ENCODE measurements around the gene CPNE4.

Gene CPNE4

GRCh38 chr3:131806736-131807135 is 228.1 kb downstream of the CPNE4 start:
- TF ChIP-seq CTCF (IDR thresholded peaks at IDR 0.05; ENCODE audit: low read depth, low read length) = no peak
- no peak overlapping the region for H3K4me3 ChIP-seq (ENCODE audit: low read depth, low read length)

GRCh38 chr3:131804565-131805133 is 230.2 kb downstream of the CPNE4 start:
- H3K9me3 ChIP-seq (ENCODE audit: severe bottlenecking) = no peaks in the 10 kb centered on the region
- TF ChIP-seq CTCF (IDR thresholded peaks at IDR 0.05; ENCODE audit: low read depth, low read length) = no peak
- DNase-seq = no peak
- H3K4me3 ChIP-seq (ENCODE audit: low read depth, low read length) = no peak overlapping the region
- no peaks in the 10 kb centered on the region for H3K36me3 ChIP-seq
- no peak overlapping the region for H3K27ac ChIP-seq
- no peaks in the 10 kb centered on the region for H3K27me3 ChIP-seq (ENCODE audit: insufficient read depth, low read depth, severe bottlenecking)

More at GRCh38 chr3:131806736-131807135, 228.1 kb downstream of the CPNE4 start:
- Histone ChIP-seq H3K27ac (no peak overlapping the region), H3K36me3 (no peaks in the 10 kb centered on the region), H3K9me3 (ENCODE audit: severe bottlenecking) (no peaks in the 10 kb centered on the region), H3K27me3 (ENCODE audit: insufficient read depth, low read depth, severe bottlenecking) (no peaks in the 10 kb centered on the region)
- no peak for DNase-seq

- Histone ChIP-seq H3K36me3 (no peaks in the 10 kb centered on the region), H3K4me3 (ENCODE audit: low read depth, low read length) (no peak overlapping the region), H3K9me3 (ENCODE audit: severe bottlenecking) (no peaks in the 10 kb centered on the region), H3K27ac (no peak overlapping the region), H3K27me3 (ENCODE audit: insufficient read depth, low read depth, severe bottlenecking) (no peaks in the 10 kb centered on the region)
- no peak for DNase-seq
- TF ChIP-seq CTCF (IDR thresholded peaks at IDR 0.05; ENCODE audit: low read depth, low read length) = no peak
Observed at GRCh38 chr3:131803113-131803512, 231.7 kb downstream of the CPNE4 start.

- Histone ChIP-seq H3K36me3 (no peaks in the 10 kb centered on the region), H3K4me3 (ENCODE audit: low read depth, low read length) (no peak overlapping the region), H3K27ac (no peak overlapping the region), H3K27me3 (ENCODE audit: insufficient read depth, low read depth, severe bottlenecking) (no peaks in the 10 kb centered on the region), H3K9me3 (ENCODE audit: severe bottlenecking) (no peaks in the 10 kb centered on the region)
- TF ChIP-seq CTCF (IDR thresholded peaks at IDR 0.05; ENCODE audit: low read depth, low read length) = no peak
- no peak for DNase-seq
Observed at GRCh38 chr3:131802029-131802428, 232.8 kb downstream of the CPNE4 start.

- H3K27me3 ChIP-seq (ENCODE audit: insufficient read depth, low read depth, severe bottlenecking) = no peaks in the 10 kb centered on the region
Observed at GRCh38 chr3:131801566-131801965, 233.2 kb downstream of the CPNE4 start.

More at GRCh38 chr3:131801566-131801965, 233.2 kb downstream of the CPNE4 start:
- no peak for DNase-seq
- Histone ChIP-seq H3K4me3 (ENCODE audit: low read depth, low read length) (no peak overlapping the region), H3K36me3 (no peaks in the 10 kb centered on the region), H3K9me3 (ENCODE audit: severe bottlenecking) (no peaks in the 10 kb centered on the region), H3K27ac (no peak overlapping the region)
- no peak for TF ChIP-seq CTCF (IDR thresholded peaks at IDR 0.05; ENCODE audit: low read depth, low read length)

Measured in WERI-Rb-1 (cell line).